Ascending aorta (tissue), 2 donors: ENCODE measurements around the gene CRABP2. TPM values are rescaled to one million over a fixed set of nuclear protein-coding genes. Genes with fewer than 3 reads are reported as not detected.

Experiments used
- DNase-seq, 2 donors: peaks; one replicate each; pipeline ENCODE4 v3.0.0-alpha.2; 2019; ENCODE audit warnings: low spot score in 2 of 2
- H3K27ac ChIP-seq, 2 donors: fragments of 200-600 bp; sonication (generic); one replicate each; pipeline ENCODE4 v1.5.1; 2016 to 2017; ENCODE audit warnings: mild to moderate bottlenecking in 1 of 2
- H3K27me3 ChIP-seq: fragments of 200-600 bp; sonication (generic); one replicate; pipeline ENCODE4 v1.5.1; 2017
- H3K36me3 ChIP-seq, 2 donors: fragments of 200-600 bp; sonication (generic); one replicate each; pipeline ENCODE4 v1.5.1; 2016
- H3K4me1 ChIP-seq, 2 donors: fragments of 200-600 bp; sonication (generic); one replicate each; pipeline ENCODE4 v1.5.1; 2016 to 2017; ENCODE audit warnings: mild to moderate bottlenecking in 1 of 2
- H3K4me3 ChIP-seq, 2 donors: fragments of 200-600 bp; sonication (generic); one replicate each; pipeline ENCODE4 v1.5.1; 2016 to 2017; ENCODE audit warnings: mild to moderate bottlenecking in 1 of 2
- H3K9me3 ChIP-seq, 2 donors: fragments of 200-600 bp; sonication (generic); one replicate each; pipeline ENCODE4 v1.5.1; 2016
- intact Hi-C: fragments of 100-400 bp; cut with DNase I; formaldehyde crosslinking; loops from one replicate; pipeline ENCODE4 v1.15.1; 2023
- total RNA-seq: library from RNA; depleted of rRNA; stranded (reverse); fragments of >200 nt; gene quantifications from one replicate; pipeline ENCODE4 v1.1.0, GENCODE V29; 2016
- TF ChIP-seq, protein P1 (sequence below), 3 experiments: fragments of 200-600 bp in 2 of 3; fragments of 450-650 bp in 1 of 3; sonication (generic) in 2 of 3; IDR thresholded peaks; one replicate each; pipeline ENCODE4 v1.5.1; 2016 to 2019; ENCODE audit warnings: antibody characterized with exemption in 3 of 3, mild to moderate bottlenecking in 1 of 3, moderate library complexity in 1 of 3

The CRABP2 gene
- total RNA-seq, 1 donor from 2014 or later: not detected

DNA sequence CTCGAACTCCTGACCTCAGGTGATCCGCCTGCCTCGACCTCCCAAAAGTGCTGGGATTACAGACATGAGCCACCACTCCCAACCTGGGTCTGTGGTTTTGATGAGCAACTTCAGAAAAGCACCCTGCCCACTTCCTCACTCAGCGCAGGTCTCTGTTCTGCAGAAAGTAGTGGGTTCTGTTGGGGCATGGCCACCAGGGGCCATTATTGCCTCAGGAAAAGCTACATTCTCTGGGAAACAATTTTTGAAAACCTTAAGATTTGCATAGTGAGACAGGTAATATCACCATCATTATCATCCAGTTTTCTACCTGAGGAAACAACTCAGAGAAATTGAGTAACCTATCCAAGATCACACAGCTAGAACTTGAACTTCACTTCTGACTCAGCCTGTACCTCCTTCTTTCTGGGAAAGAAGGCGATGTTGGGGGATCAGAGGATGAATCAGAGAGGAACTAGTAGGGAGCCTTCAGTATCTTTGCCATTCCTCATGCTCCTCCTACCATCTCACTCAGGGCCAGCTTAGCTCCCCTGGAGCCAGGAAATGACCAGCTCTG, 21.1 kb downstream of the CRABP2 start:
- H3K27ac ChIP-seq: no peak overlapping the region
- H3K4me3 ChIP-seq: no peak overlapping the region
- DNase-seq: no peak
- H3K27me3 ChIP-seq: no peaks in the 10 kb centered on the region
- intact Hi-C loops: no loop called here
- H3K9me3 ChIP-seq: no peaks in the 10 kb centered on the region
- H3K4me1 ChIP-seq: peaks cover 0 to 2% of the 10 kb centered on the region in 2 donors
- TF ChIP-seq, protein P1, sequence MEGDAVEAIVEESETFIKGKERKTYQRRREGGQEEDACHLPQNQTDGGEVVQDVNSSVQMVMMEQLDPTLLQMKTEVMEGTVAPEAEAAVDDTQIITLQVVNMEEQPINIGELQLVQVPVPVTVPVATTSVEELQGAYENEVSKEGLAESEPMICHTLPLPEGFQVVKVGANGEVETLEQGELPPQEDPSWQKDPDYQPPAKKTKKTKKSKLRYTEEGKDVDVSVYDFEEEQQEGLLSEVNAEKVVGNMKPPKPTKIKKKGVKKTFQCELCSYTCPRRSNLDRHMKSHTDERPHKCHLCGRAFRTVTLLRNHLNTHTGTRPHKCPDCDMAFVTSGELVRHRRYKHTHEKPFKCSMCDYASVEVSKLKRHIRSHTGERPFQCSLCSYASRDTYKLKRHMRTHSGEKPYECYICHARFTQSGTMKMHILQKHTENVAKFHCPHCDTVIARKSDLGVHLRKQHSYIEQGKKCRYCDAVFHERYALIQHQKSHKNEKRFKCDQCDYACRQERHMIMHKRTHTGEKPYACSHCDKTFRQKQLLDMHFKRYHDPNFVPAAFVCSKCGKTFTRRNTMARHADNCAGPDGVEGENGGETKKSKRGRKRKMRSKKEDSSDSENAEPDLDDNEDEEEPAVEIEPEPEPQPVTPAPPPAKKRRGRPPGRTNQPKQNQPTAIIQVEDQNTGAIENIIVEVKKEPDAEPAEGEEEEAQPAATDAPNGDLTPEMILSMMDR (IDR thresholded peaks at IDR 0.05): no peak
- H3K36me3 ChIP-seq: no peaks in the 10 kb centered on the region

- H3K27me3 ChIP-seq: no peaks in the 10 kb centered on the region
- no peak overlapping the region for H3K27ac ChIP-seq
- no peaks in the 10 kb centered on the region for H3K36me3 ChIP-seq
- TF ChIP-seq, protein P1 (IDR thresholded peaks at IDR 0.05): no peak
- no peak for DNase-seq
- peaks cover 3 to 5% of the 10 kb centered on the region in 2 donors for H3K4me1 ChIP-seq
- H3K9me3 ChIP-seq: no peaks in the 10 kb centered on the region
- intact Hi-C loops: no loop called here
- H3K4me3 ChIP-seq: no peak overlapping the region
Measured at GRCh38 chr1:156682166-156682890, 23.1 kb downstream of the CRABP2 start.

GRCh38 chr1:156681196-156681960, 24.0 kb downstream of the CRABP2 start:
- DNase-seq: no peak
- intact Hi-C loops: no loop called here
- H3K27me3 ChIP-seq: no peaks in the 10 kb centered on the region
- no peak overlapping the region for H3K27ac ChIP-seq
- H3K36me3 ChIP-seq: no peaks in the 10 kb centered on the region
- TF ChIP-seq, protein P1 (IDR thresholded peaks at IDR 0.05): no peak
- no peak overlapping the region for H3K4me3 ChIP-seq
- no peaks in the 10 kb centered on the region for H3K9me3 ChIP-seq
- peaks cover 10 to 11% of the 10 kb centered on the region in 2 donors for H3K4me1 ChIP-seq

DNA sequence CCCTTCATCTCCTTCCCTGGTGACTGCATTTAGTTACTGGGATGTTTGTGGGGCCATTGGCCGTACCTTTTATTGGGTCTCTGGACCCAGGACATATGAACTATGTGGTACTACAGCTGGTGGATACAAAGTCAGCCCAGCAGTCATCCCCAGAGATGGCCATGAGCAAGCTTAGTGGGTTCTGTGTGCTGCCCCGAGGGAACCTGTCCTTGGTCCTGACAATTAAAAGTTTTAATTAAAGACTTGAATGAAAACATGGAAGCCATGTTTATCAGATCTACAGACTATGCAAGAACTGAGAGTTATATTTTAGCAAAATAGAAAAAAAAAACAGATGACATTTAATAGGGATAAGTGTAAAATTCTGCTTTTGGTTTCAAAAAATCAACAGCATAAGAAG, 25.3 kb downstream of the CRABP2 start:
- no peaks in the 10 kb centered on the region for H3K36me3 ChIP-seq
- TF ChIP-seq, protein P1 (IDR thresholded peaks at IDR 0.05): no peak
- DNase-seq: no peak
- intact Hi-C loops: no loop called here
- H3K27ac ChIP-seq: no peak overlapping the region
- H3K4me3 ChIP-seq: no peak overlapping the region
- no peaks in the 10 kb centered on the region for H3K27me3 ChIP-seq
- H3K9me3 ChIP-seq: no peaks in the 10 kb centered on the region
- H3K4me1 ChIP-seq: peaks cover 10 to 12% of the 10 kb centered on the region in 2 donors

DNA sequence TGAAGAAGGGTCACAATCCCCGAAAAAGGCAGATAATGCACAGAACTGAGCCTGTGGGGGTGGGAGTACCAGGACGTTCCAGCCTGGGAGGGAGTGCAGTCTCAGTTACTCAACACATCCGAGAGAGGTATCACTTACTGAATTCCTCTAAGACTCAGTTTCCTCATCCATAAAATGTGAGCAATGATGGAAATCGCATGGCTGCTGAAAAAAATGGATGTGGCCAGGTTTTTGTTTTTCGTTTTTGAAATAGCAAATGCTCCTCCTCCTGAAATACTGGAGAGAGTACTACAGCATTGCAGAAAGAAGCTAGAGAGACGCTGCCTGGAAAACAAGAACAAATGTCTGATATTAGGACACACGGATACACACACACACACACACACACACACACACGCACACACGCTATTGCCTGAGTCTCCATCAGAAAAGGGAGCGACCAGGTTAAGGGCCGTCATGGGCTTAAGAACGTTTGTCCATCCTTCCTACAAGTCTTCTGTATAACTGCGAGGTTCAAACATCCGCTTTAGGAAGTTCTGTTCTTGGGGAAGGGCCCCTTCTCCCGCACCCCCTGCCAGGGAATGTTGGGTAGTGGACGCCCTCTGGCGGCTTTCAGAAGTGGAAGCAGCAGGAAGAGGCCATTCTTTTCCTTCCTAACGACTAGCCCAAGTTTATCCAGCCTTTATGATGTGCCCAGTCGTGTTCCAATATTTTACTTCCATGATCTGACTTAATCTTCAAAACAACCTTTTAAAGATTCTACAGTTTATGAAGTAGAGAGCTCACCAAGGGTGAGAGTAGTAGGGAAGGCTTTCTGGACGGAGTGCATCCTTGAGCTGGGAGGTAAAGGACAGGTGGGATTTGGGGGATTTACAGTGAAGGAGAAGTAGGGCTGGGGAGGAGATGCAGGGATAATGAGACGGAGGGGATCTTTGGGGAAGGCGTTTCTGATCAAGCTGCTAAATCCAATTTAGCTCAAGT, 27.5 kb downstream of the CRABP2 start:
- DNase-seq: peak in 1 of 2 donors; percentile 81
- Histone ChIP-seq H3K4me1 (peaks cover 10 to 13% of the 10 kb centered on the region in 2 donors), H3K36me3 (peaks cover 0 to 7% of the 10 kb centered on the region in 2 donors), H3K27ac (peak overlapping the region; percentile 71 to 78), H3K4me3 (peak overlapping the region; percentile 51 to 70), H3K27me3 (no peaks in the 10 kb centered on the region), H3K9me3 (no peaks in the 10 kb centered on the region)
- TF ChIP-seq, protein P1 (IDR thresholded peaks at IDR 0.05): peak; percentile 86 to 95 (median 94)
- intact Hi-C loops: loop anchor here (1.0 kb wide), 2 partner anchors 18 to 51 kb away; no protein-coding TSS in a partner anchor
